ENCODE measurements around the gene APBB1IP.
"Not testable (repeated sequence)": the region's sequence is repeated elsewhere in the genome, so short reads cannot be mapped to it uniquely, and the experiment has no call there.

APBB1IP gene

GRCh38 chr10:26441491-26442214 lies 3.5 kb downstream of the APBB1IP start:
- no peak for DNase-seq (ENCODE audit: low read depth in 2 of 2)

GRCh38 chr10:26445411-26446031 lies 7.4 kb downstream of the APBB1IP start:
- no peak for DNase-seq (ENCODE audit: low read depth in 2 of 2)

GRCh38 chr10:26446258-26446657 lies 8.1 kb downstream of the APBB1IP start:
- no peak for DNase-seq (ENCODE audit: low read depth in 2 of 2)

GRCh38 chr10:26448292-26448691 lies 10.2 kb downstream of the APBB1IP start:
- DNase-seq (ENCODE audit: low read depth in 2 of 2), result no peak

- peak; percentile 47 to 54 for DNase-seq (ENCODE audit: low read depth in 2 of 2)
Measured at GRCh38 chr10:26448706-26449435, 10.7 kb downstream of the APBB1IP start.

- no peak for DNase-seq (ENCODE audit: low read depth in 2 of 2)
Measured at GRCh38 chr10:26449726-26450125, 11.6 kb downstream of the APBB1IP start.

GRCh38 chr10:26451903-26452302 lies 13.8 kb downstream of the APBB1IP start:
- DNase-seq (ENCODE audit: low read depth in 2 of 2), result no peak

- DNase-seq (ENCODE audit: low read depth in 2 of 2), result no peak
Measured at GRCh38 chr10:26453850-26454249, 15.7 kb downstream of the APBB1IP start.

- DNase-seq (ENCODE audit: low read depth in 2 of 2), result no peak
Measured at GRCh38 chr10:26454891-26455290, 16.8 kb downstream of the APBB1IP start.

GRCh38 chr10:26455567-26456315 lies 17.6 kb downstream of the APBB1IP start:
- no peak for DNase-seq (ENCODE audit: low read depth in 2 of 2)

GRCh38 chr10:26457088-26457487 lies 18.9 kb downstream of the APBB1IP start:
- no peak for DNase-seq (ENCODE audit: low read depth in 2 of 2)

- no peak for DNase-seq (ENCODE audit: low read depth in 2 of 2)
Measured at GRCh38 chr10:26460736-26461135, 22.6 kb downstream of the APBB1IP start.

- DNase-seq (ENCODE audit: low read depth in 2 of 2), result no peak
Measured at GRCh38 chr10:26463986-26464385, 25.8 kb downstream of the APBB1IP start.

GRCh38 chr10:26464632-26465280 lies 26.6 kb downstream of the APBB1IP start:
- no peak for DNase-seq (ENCODE audit: low read depth in 2 of 2)

GRCh38 chr10:26466531-26466930 lies 28.4 kb downstream of the APBB1IP start:
- not testable (repeated sequence) for DNase-seq (ENCODE audit: low read depth in 2 of 2)

GRCh38 chr10:26467639-26468038 lies 29.5 kb downstream of the APBB1IP start:
- no peak for DNase-seq (ENCODE audit: low read depth in 2 of 2)

- DNase-seq (ENCODE audit: low read depth in 2 of 2), result no peak
Measured at GRCh38 chr10:26468291-26468690, 30.1 kb downstream of the APBB1IP start.

GRCh38 chr10:26468700-26469099 lies 30.6 kb downstream of the APBB1IP start:
- DNase-seq (ENCODE audit: low read depth in 2 of 2), result peak in 1 of 2 donors; percentile 28

GRCh38 chr10:26472492-26472778 lies 34.3 kb downstream of the APBB1IP start:
- DNase-seq (ENCODE audit: low read depth in 2 of 2), result no peak

GRCh38 chr10:26474026-26474425 lies 35.9 kb downstream of the APBB1IP start:
- DNase-seq (ENCODE audit: low read depth in 2 of 2), result no peak

GRCh38 chr10:26474845-26475244 lies 36.7 kb downstream of the APBB1IP start:
- DNase-seq (ENCODE audit: low read depth in 2 of 2), result not testable (repeated sequence)

- no peak for DNase-seq (ENCODE audit: low read depth in 2 of 2)
Measured at GRCh38 chr10:26475386-26475785, 37.2 kb downstream of the APBB1IP start.
